Fibroblast of peridontal ligament (primary cell): ENCODE results near the gene PRR5.
"Not testable (repeated sequence)": the region's sequence is repeated elsewhere in the genome, so short reads cannot be mapped to it uniquely, and the experiment has no call there.

Source experiments
- DNase-seq: peaks from one replicate; pipeline ENCODE4 v3.0.0-alpha.2; 2010; ENCODE audit errors: extremely low read depth

PRR5 gene

DNA sequence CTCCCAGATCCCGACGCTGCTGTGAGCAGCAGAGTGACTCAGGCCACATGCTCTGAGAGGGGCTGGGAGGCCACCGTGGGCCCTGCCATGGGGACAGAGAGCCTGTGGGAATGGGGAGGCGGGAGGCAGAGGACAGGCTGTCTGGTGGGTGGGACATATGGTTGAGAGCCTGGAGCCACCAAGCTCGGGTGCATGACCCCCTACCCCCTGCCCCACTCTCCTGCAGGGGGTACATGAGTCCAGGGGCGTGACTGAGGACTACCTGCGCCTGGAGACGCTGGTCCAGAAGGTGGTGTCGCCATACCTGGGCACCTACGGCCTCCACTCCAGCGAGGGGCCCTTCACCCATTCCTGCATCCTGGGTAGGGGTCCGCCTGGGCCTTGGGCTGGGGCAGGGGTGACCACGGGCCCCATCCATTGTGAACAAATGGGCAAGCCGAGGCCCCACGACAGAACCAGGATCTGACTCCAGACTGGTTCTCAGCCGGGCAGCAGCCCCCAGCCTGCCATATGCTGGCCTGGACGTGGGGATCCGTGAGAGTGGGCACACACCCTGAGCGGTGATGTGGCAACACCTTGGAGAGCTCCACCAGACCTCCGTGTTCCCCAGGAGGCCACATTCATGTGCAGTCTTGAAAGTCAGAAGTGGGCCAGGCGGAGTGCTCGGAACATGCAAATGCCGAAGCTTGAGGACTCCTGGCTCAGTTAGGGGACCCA lies 33.0 kb downstream of the PRR5 start:
- no peak for DNase-seq

- DNase-seq = peak; percentile 30
These were observed 33.8 kb downstream of the PRR5 start for GRCh38 chr22:44735518-44736428.

DNA sequence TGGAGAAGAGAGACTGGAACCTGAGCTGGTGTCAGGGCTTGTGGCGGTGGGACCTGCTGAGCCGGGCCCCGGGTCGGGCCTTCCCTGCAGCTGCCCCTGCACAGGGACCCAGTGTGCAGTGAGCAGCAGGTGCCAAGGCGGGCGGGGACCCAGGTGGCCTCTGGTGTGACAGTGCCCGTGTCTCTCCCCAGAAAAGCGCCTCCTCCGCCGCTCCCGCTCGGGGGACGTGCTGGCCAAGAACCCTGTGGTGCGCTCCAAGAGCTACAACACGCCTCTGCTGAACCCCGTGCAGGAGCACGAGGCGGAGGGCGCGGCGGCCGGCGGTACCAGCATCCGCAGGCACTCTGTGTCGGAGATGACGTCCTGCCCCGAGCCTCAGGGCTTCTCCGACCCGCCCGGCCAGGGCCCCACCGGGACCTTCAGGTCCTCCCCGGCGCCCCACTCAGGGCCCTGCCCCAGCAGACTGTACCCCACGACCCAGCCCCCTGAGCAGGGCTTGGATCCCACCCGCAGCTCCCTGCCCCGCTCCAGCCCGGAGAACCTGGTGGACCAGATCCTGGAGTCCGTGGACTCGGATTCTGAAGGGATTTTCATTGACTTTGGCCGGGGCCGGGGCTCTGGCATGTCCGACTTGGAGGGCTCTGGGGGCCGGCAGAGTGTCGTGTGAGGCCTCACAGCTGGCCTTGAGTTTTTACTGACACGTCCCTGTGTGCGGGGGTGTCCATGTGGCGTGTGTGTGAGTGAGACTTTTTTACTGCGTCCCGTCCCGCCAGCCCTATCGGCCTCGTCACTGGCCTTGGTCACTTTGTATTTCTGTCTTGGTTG lies 34.8 kb downstream of the PRR5 start:
- no peak for DNase-seq

DNA sequence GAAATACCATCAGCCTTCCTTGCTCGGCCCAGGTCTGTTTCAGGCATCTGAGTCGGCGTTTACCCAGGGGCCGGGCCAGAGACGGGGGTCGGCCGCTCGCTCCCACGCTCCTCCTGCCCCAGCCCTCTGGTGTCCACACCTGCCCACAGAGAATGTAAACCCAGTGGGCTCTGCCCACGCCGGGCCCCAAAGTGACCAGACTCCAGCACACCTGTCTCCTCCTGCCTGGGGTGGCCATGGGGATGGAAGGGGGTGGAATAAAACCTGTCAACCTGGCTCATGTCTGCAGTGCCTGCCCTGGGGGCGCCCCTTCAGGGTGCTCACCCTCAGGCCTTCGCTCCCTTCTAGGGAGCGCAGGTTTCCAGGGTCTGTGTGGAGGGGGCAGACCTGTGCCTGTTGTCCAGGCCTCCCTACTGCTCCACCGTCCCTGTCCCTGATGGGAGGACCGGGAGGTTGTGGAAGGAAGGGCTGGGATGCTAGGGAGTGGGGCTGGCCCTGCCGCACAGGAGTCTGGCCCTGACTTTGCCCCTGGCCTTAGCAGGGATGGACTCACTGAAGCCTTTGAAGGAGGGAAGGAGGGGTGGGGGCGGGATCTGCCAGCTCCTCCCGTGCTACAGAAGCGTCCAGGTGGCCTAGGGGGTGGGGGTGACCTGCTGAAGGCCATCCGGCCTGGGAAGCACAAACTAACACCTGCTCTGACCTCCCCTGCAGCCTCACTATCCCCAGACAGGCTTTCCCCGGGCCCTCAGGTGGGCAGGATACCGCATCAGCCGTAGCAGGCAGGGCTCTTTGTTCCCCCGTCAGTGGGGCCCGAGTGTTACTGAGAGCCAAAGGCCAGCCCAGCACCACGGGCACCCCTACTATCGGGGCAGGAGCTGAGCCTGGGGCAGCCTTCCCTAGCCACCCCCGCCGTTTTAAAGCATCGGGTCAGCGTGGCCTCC lies 35.7 kb downstream of the PRR5 start:
- DNase-seq = no peak

DNA sequence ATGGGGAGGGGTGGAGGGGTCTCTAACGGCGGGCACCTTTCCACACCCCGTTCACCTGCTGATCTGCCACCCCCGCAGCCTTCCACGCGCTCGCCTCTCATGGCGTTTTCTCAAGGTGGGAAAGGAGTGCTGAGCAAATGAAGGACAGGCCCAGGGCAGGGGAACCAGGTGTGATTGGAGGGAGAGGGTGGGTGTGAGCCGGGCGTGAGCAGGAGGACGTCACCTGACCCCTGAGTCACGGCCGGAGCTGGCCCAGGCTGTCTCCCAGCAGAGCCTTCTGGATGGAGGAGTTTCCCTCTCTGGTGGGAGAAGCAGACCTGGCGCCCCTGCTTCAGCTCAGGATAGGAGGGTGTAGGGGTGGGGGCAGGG lies 36.3 kb downstream of the PRR5 start:
- no peak for DNase-seq

GRCh38 chr22:44739024-44739423 lies 37.0 kb downstream of the PRR5 start:
- no peak for DNase-seq

GRCh38 chr22:44739666-44740065 lies 37.7 kb downstream of the PRR5 start:
- not testable (repeated sequence) for DNase-seq

DNA sequence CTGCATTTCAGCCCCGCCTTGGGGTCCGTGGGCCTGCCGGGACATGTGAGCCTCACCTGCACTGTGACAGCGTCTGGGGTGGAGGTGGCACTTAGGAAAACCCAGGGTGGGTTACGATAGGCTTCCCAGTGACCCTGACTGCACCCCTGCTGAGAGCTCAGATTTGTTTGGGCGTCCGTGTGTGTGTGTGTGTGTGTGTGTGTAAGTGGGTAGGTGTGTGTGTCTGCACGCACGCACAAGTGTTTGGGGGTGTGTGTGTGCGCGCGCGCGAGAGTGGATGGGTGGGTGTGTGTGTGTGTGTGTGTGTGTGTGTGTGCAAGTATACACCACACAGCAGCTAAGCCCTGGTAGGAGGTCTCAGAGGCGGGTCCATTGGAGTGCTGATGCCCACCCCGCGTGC lies 38.3 kb downstream of the PRR5 start:
- DNase-seq = no peak

- DNase-seq = no peak
These were observed 39.9 kb downstream of the PRR5 start for GRCh38 chr22:44741929-44742328.

DNA sequence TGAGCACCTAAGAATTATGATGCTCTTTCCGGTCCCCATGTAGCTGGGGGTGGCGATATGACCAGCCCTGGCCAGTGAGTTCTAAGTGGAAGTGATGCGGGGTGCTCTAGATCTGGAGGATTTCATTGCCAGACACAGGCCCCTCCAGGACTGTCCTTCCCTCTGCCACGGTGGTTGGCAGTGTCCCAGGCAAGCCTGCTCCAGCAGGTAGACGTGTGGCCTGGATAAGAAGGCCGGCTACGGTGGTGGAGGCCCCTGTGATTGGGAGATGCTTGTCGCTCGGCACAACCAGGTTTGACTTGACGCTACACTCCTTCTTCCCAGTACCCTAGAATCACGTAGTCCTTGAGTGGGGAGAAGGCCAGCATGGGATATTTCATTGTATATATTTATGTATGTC lies 41.2 kb downstream of the PRR5 start:
- no peak for DNase-seq

DNA sequence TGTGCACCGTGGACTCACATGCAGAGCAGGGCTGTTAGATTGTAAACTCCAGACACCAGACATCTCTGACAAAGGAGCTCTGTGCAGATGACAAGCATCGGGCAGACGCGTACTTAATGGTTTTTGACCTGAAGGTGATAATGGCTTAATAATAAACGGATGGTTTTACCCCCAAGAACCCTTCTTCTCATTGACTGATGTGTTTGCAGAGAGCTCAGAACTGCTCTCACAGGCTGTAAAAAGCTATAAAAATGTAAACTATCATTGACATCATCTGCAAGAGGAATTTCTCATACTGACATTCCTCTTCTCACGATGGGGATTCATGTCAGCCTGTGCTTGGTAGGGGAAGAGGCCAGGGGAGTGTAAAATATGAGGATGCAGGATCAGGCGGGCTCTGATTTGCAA lies 41.8 kb downstream of the PRR5 start:
- no peak for DNase-seq

DNA sequence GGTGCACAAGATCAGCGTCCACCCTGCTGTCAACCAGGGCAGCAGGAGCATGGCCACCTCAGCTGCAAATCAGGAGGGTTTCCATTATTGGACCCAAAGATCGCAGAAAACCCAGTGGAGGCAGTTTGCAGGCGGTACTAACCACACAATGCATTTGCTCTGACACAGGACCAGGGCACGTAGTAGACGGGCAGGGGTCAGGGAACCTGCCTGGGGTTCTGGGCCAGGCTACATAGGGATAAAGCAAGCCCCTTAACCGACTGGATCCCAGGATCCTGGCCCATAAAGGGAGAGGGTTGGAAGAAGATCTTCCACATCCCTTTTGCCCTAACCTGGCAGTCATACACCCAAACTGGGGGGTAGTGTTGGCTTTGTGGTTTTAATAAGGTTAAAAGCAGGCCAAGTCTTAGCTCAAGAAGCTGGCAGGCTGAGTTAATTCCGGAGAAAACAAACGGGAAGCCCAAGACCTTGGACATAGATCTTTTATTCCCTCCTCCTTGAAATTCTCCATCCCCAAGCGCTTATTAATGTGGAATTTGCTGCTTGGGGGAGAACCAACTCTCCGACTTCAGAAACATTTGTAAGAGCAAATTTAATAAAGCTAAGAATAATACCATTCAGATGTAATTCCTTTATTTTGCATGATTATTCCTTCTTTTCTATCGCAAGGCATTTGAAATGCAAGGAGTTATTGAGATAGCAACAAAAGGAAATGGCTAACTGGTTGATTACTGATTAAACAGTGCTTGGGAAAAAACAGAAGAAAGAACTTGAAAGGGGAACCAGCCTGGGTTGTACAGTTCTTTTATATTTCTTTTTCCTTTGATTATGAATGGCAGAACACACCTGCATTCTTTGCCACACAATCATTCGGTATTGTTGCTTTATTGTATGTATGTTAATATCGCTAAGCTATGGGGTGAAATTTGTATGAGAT lies 44.1 kb downstream of the PRR5 start:
- no peak for DNase-seq

DNA sequence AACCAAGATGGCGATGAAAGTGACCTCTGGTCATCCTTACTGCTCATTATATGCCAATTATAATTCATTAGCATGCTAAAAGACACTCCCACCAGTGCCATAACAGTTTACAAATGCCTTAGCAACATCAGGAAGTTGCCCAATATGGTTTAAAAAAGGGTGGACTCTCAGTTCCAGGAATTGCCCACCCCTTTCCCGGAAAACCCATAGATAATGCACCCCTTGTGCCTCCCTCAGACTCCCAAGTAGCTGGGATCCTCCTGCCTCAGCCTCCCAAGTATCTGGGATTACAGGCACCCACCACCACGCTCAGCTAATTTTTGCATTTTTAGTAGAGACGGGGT lies 45.8 kb downstream of the PRR5 start:
- DNase-seq = not testable (repeated sequence)

GRCh38 chr22:44748524-44748923 lies 46.5 kb downstream of the PRR5 start:
- no peak for DNase-seq

DNA sequence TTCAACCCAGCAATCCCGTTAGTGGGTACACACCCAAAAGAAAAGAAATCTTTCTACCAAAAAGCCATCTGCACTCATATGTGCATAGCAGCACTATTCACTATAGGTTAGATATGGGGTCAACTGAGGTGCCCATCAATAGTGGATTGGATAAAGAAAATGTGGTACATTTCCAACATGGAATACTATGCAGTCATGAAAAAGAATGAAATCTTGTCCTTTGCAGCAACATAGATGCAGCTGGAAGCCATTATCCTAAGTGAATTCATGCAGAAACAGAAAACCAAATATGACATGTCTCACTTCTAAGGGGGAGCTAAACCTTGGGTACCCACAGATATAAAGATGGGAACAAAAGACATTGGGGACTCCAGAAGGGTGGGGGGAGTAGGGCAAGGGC lies 48.5 kb downstream of the PRR5 start:
- DNase-seq = no peak

- no peak for DNase-seq
These were observed 50.5 kb downstream of the PRR5 start, which contains the start of gene ARHGAP8 for GRCh38 chr22:44752285-44753188. Gene ARHGAP8, plus strand, starts transcription at chr22:44752575. Its CDS starts 33,953 bp downstream, at chr22:44786528.

DNA sequence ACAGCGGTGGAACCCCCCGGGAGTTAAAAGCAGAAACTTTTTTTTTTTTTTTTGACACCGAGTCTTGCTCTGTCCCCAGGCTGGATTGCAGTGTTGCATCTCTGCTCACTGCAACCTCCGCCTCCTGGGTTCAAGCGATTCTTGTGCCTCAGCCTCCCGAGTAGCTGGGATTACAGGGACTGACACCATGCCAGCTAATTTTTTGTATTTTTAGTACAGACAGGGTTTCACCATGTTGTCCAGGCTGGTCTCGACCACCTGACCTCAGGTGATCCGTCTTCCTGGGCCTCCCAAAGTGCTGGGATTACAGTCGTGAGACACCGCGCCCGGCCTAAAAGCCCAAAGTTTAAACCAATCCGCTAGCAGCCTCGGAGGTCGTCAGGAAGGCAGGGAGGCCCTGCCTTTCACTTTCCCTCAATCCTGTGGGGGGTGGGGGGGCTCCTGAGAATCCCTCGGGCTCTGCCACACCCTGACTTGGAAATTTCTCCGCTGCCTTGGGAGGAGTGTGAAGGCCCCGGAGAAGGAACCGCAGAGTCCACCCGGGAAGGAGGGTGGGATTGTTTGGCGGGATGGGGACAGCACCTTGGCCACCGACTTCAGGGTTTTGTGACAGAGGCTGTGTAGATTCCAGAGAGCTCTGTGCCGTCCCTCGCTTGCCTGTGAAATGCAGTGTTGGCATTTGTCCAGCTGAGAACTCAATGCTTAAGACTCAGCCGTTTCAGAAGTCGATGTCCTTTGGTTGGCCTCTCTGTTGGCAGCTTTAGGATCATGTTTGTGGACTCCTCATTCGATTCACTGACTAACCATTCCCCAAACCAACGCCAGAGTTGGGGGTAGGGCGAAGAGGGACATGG lies 51.4 kb downstream of the PRR5 start:
- DNase-seq = peak; percentile 58

GRCh38 chr22:44754998-44755397 lies 53.0 kb downstream of the PRR5 start:
- DNase-seq = no peak
